OCI-LY7 (cell line): Measurements from ENCODE around the gene TNFRSF8.

ENCODE experiments used
- CTCF ChIP-seq: fragments of 200-600 bp; sonication (generic); conservative IDR thresholded peaks from 2 replicates; pipeline ENCODE4 v1.5.1; 2014; ENCODE audit warnings: mild to moderate bottlenecking, antibody characterized with exemption, low read length, moderate library complexity, mixed read lengths
- EZH2phosphoT487 ChIP-seq: fragments of 200-600 bp; sonication (generic); IDR thresholded peaks from 2 replicates; pipeline ENCODE4 v1.6.1; 2018; ENCODE audit warnings: low read depth, borderline replicate concordance, mild to moderate bottlenecking, mixed run types, antibody characterized with exemption, low read length, moderate library complexity, mixed read lengths

GRCh38 chr1:12136916-12137610 is 74.0 kb downstream of the TNFRSF8 start:
- TF ChIP-seq EZH2phosphoT487 (no peak), CTCF (no peak)
